PC-9 (cell line): ENCODE measurements around the gene TNN. TPM values are rescaled to one million over a fixed set of nuclear protein-coding genes. Genes with fewer than 3 reads are reported as not detected.

ENCODE experiments used
- BruUV-seq: library from RNA; stranded (reverse); fragments of 400-500 nt; replicated peaks from 2 replicates; lab custom pipeline; 2021; lab: Mats Ljungman, UMichigan
- CTCF ChIA-PET: fragments of 300-600 bp; sonication (Branson Sonifier 250); formaldehyde crosslinking; loops from one replicate; lab custom pipeline; 2022; ENCODE audit warnings: antibody characterized with exemption; lab: Charles Lee
- POLR2A ChIA-PET: fragments of 300-600 bp; sonication (Branson Sonifier 250); formaldehyde crosslinking; loops from one replicate; lab custom pipeline; 2022; ENCODE audit warnings: antibody characterized with exemption; ENCODE audit not compliant: unreplicated experiment; lab: Charles Lee
- DNase-seq, 2 experiments: peaks; one replicate each; pipeline versions ENCODE4 v3.0.0 to v3.0.0-alpha.2; 2015 to 2022; ENCODE audit warnings: mixed read lengths in 1 of 2
- H2AFZ ChIP-seq: fragments of 200-600 bp; sonication (generic); 2 replicates; pipeline ENCODE4 v1.8.1; 2017; ENCODE audit warnings: antibody characterized with exemption
- H3F3A ChIP-seq: fragments of 200-600 bp; sonication (generic); 2 replicates; pipeline ENCODE4 v1.8.1; 2017; ENCODE audit warnings: antibody characterized with exemption, mild to moderate bottlenecking, low read depth; ENCODE audit not compliant: insufficient read depth
- H3K27ac ChIP-seq: fragments of 200-600 bp; sonication (generic); 2 replicates; pipeline ENCODE4 v1.6.1; 2016; ENCODE audit warnings: mixed run types
- H3K27me3 ChIP-seq: fragments of 200-600 bp; sonication (generic); 2 replicates; pipeline ENCODE4 v1.6.1; 2016; ENCODE audit warnings: low read depth, mixed run types; ENCODE audit not compliant: insufficient read depth
- H3K36me3 ChIP-seq: fragments of 200-600 bp; sonication (generic); 2 replicates; pipeline ENCODE4 v1.6.1; 2016; ENCODE audit warnings: low read depth, mixed run types
- H3K4me1 ChIP-seq: fragments of 200-600 bp; sonication (generic); replicated peaks from 2 replicates; pipeline ENCODE4 v1.6.1; 2016; ENCODE audit warnings: mixed run types; ENCODE audit not compliant: insufficient read depth
- H3K4me2 ChIP-seq: fragments of 200-600 bp; sonication (generic); 2 replicates; pipeline ENCODE4 v1.6.1; 2017; ENCODE audit warnings: mixed run types
- H3K4me3 ChIP-seq: fragments of 200-600 bp; sonication (generic); 2 replicates; pipeline ENCODE4 v1.6.1; 2016; ENCODE audit warnings: mixed run types
- H3K79me2 ChIP-seq: fragments of 200-600 bp; sonication (generic); 2 replicates; pipeline ENCODE4 v1.6.1; 2017; ENCODE audit warnings: low read depth, mixed run types
- H3K9me2 ChIP-seq: fragments of 200-600 bp; sonication (generic); 2 replicates; pipeline ENCODE4 v1.8.1; 2017; ENCODE audit warnings: mild to moderate bottlenecking; ENCODE audit not compliant: insufficient read depth
- H3K9me3 ChIP-seq: fragments of 200-600 bp; sonication (generic); 2 replicates; pipeline ENCODE4 v1.8.1; 2016; ENCODE audit warnings: low read depth; ENCODE audit not compliant: insufficient read depth
- H4K20me1 ChIP-seq: fragments of 200-600 bp; sonication (generic); 2 replicates; pipeline ENCODE4 v1.8.1; 2017; ENCODE audit not compliant: insufficient read depth
- EZH2 ChIP-seq: fragments of 200-600 bp; sonication (generic); IDR thresholded peaks from 2 replicates; pipeline ENCODE4 v1.8.0; 2017; ENCODE audit warnings: antibody characterized with exemption, low read depth
- intact Hi-C: fragments of 100-400 bp; cut with micrococcal nuclease; formaldehyde crosslinking; loops from one replicate; pipeline ENCODE4 v1.10.0; 2022; ENCODE audit not compliant: unreplicated experiment
- total RNA-seq: library from RNA; stranded (reverse); gene quantifications from 2 replicates; pipeline ENCODE4 v1.2.3, GENCODE V29; 2021
- TF ChIP-seq, protein P1 (sequence below): fragments of 200-600 bp; sonication (generic); conservative IDR thresholded peaks from 2 replicates; pipeline ENCODE4 v1.6.1; 2017; ENCODE audit warnings: mixed run types, antibody characterized with exemption, mild to moderate bottlenecking, moderate library complexity

Gene TNN
- total RNA-seq, 1 experiment from 2014 or later = not detected

DNA sequence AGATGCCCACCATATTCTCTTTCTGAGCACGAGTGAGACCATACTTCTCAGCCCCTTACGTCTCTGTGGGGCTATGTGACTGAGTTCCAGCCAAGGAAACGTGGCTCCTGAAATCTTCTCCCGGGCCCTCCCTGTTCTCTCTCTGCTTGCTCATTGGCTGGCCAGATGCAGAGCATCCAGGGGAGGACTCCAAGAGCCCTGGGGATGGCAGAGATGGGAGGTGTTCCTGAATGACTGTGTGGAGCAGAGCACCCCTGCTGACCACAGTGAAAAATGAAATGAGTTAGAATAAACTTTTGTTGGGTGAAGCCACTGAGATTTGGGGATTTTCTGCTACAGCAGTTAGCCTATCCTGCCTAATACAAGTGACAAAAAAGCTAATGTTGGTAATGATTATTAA lies 101.1 kb downstream of the TNN start:
- Histone ChIP-seq H3K4me2 (no peak overlapping the region), H3K27me3 (no peaks in the 10 kb centered on the region), H3K9me3 (no peaks in the 10 kb centered on the region), H4K20me1 (no peaks in the 10 kb centered on the region), H3F3A (peaks cover 13% of the 10 kb centered on the region; the same call in 1 of the 2 replicates), H3K4me3 (no peak overlapping the region), H3K4me1 (peaks cover 14% of the 10 kb centered on the region), H3K9me2 (no peaks in the 10 kb centered on the region), H3K36me3 (no peaks in the 10 kb centered on the region), H2AFZ (no peak overlapping the region), H3K27ac (peak overlapping the region; percentile 27; the same call in 1 of the 2 replicates), H3K79me2 (no peaks in the 10 kb centered on the region)
- CTCF ChIA-PET = no interaction called here
- no TSS peak for BruUV-seq
- intact Hi-C loops = no loop called here
- POLR2A ChIA-PET = no interaction called here
- TF ChIP-seq, protein P1, sequence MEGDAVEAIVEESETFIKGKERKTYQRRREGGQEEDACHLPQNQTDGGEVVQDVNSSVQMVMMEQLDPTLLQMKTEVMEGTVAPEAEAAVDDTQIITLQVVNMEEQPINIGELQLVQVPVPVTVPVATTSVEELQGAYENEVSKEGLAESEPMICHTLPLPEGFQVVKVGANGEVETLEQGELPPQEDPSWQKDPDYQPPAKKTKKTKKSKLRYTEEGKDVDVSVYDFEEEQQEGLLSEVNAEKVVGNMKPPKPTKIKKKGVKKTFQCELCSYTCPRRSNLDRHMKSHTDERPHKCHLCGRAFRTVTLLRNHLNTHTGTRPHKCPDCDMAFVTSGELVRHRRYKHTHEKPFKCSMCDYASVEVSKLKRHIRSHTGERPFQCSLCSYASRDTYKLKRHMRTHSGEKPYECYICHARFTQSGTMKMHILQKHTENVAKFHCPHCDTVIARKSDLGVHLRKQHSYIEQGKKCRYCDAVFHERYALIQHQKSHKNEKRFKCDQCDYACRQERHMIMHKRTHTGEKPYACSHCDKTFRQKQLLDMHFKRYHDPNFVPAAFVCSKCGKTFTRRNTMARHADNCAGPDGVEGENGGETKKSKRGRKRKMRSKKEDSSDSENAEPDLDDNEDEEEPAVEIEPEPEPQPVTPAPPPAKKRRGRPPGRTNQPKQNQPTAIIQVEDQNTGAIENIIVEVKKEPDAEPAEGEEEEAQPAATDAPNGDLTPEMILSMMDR = no peak
- no peak for TF ChIP-seq EZH2
- DNase-seq = no peak

DNA sequence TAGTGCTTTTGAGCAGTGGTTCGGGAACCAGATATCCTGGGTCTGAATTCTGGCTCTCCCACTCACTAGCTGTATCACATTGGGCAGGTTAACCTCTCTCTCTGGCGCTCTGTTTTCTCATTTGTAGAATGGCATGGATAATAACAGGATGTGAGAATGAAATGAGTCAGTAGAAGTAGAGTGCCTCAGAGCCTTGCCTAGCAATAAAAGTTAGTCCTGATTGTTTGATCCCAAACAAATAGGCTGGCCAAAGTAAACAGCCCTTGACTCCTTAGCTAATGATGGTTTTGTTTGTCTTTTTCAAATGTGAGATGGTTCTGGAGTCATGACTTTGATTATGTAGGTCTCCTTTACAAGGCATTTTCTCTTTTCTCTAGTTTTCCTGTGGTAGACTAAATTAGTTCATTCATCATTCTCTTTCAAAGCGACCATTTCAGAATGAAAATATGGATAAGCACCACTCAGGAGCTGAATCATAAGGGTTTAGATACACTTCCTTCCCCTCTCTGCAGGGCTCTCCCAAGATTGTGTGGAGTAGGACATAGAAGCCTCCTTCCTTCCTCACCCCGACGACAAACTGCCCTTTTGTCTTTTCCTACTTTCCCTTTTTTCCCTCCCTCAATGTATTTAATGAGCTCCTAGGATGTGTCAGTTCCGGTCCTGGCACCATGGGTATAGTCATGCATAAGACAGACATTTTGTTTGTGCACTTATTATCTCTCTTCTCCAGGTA lies 101.8 kb downstream of the TNN start:
- Histone ChIP-seq H3K36me3 (no peaks in the 10 kb centered on the region), H3K9me3 (no peaks in the 10 kb centered on the region), H3K27ac (peak overlapping the region; percentile 27), H3K4me3 (no peak overlapping the region), H3K79me2 (no peaks in the 10 kb centered on the region), H4K20me1 (no peaks in the 10 kb centered on the region), H3K27me3 (no peaks in the 10 kb centered on the region), H3K4me1 (peaks cover 14% of the 10 kb centered on the region), H3F3A (peaks cover 13% of the 10 kb centered on the region; the same call in 1 of the 2 replicates), H3K4me2 (0 out of 2 replicates have a peak overlapping the region, but pooled peaks have one; percentile 31), H3K9me2 (no peaks in the 10 kb centered on the region), H2AFZ (no peak overlapping the region)
- peak in 1 of 2 experiments; percentile 58 for DNase-seq
- intact Hi-C loops = no loop called here
- ChIA-PET CTCF (no interaction called here), POLR2A (no interaction called here)
- TF ChIP-seq, protein P1 = no peak
- no peak for TF ChIP-seq EZH2
- no TSS peak for BruUV-seq

DNA sequence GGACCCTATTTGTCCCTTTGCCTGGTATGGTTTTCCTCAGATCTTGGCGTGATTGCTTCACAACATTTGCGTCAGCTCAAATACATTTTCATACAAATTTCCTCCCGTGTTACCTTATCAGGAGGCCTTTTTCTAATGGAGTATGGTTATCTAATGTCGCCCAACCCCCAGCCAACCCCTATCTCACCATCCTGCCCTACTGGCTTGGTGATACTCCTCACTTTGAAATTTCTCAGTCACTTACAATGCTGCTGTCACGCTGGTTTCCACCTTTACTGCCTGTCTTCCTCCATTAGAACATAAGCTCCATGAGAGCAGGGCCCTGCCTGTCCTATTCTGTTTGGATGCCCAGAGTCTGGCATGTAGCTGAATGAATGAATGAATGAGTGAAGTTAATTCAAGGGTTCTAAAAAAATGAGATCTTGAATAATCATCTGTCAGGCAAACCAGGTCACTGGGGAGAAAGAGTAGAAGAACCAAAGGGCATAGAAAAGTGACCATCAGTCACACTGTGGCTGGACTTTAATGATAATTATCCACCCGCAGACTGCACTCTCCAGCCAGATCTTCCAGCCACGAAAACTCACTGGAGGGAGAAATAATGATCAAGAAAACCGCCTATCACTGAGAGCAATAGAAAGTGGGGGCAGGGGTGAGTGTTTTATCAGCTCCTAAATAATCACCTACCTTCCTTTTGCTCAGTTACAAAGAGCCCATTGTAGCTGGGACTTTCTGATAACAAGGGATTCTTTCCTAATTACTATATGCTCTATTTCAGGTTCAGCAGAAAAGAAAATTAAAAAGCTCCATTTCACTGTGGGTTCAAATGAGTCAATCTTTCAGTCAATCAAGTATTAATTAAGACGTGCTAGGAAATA lies 103.6 kb downstream of the TNN start:
- Histone ChIP-seq H3K4me1 (peaks cover 18% of the 10 kb centered on the region), H3K36me3 (no peaks in the 10 kb centered on the region), H3K27ac (no peak overlapping the region), H3K4me3 (no peak overlapping the region), H3F3A (peaks cover 13% of the 10 kb centered on the region; the same call in 1 of the 2 replicates), H4K20me1 (no peaks in the 10 kb centered on the region), H3K4me2 (no peak overlapping the region), H3K9me2 (no peaks in the 10 kb centered on the region), H3K27me3 (no peaks in the 10 kb centered on the region), H3K9me3 (no peaks in the 10 kb centered on the region), H3K79me2 (no peaks in the 10 kb centered on the region), H2AFZ (no peak overlapping the region)
- TF ChIP-seq, protein P1 = no peak
- TF ChIP-seq EZH2 = no peak
- intact Hi-C loops = no loop called here
- DNase-seq = no peak
- ChIA-PET POLR2A (no interaction called here), CTCF (interaction anchor here (0.7 kb wide), 1 partner anchor 142 kb away, joined by 3 read pairs; no protein-coding TSS in a partner anchor)
- no TSS peak for BruUV-seq
